SU-DHL-6 (cell line): ENCODE measurements around the gene SEBOX.

Experiments used
- H2AFZ ChIP-seq: fragments of 200-600 bp; sonication (generic); 2 replicates; pipeline ENCODE4 v1.6.1; 2014; ENCODE audit warnings: low read depth, mild to moderate bottlenecking, moderate library complexity, mixed read lengths, antibody characterized with exemption, low read length; ENCODE audit not compliant: severe bottlenecking
- H3F3A ChIP-seq: fragments of 200-600 bp; shearing (Covaris generic); 2 replicates; pipeline ENCODE4 v1.6.0; 2016; ENCODE audit warnings: antibody characterized with exemption, mild to moderate bottlenecking; ENCODE audit not compliant: insufficient read depth
- H3K27ac ChIP-seq: fragments of 200-600 bp; sonication (generic); 2 replicates; pipeline ENCODE4 v1.5.1; 2016; ENCODE audit warnings: low read depth, mild to moderate bottlenecking, low read length, moderate library complexity, mixed read lengths
- H3K27me3 ChIP-seq: fragments of 200-600 bp; sonication (generic), shearing (Covaris generic); 2 replicates; pipeline ENCODE4 v1.6.0; 2014; ENCODE audit warnings: mild to moderate bottlenecking, low read length
- H3K36me3 ChIP-seq: fragments of 200-600 bp; sonication (generic); 2 replicates; pipeline ENCODE4 v1.6.1; 2014; ENCODE audit warnings: mild to moderate bottlenecking, low read length, mixed read lengths
- H3K4me2 ChIP-seq: fragments of 300-600, 200-600 bp; shearing (Covaris generic), sonication (generic); 2 replicates; pipeline ENCODE4 v1.6.0; 2014; ENCODE audit warnings: low read length, low read depth, mild to moderate bottlenecking; ENCODE audit not compliant: poor library complexity, severe bottlenecking
- H3K4me3 ChIP-seq: fragments of 200-600 bp; sonication (generic); 2 replicates; pipeline ENCODE4 v1.5.1; 2014; ENCODE audit warnings: antibody characterized with exemption, low read length, mild to moderate bottlenecking, mixed read lengths; ENCODE audit not compliant: insufficient read depth, poor library complexity, severe bottlenecking
- H3K79me2 ChIP-seq: fragments of 200-600 bp; sonication (generic); 2 replicates; pipeline ENCODE4 v1.6.1; 2014; ENCODE audit warnings: mild to moderate bottlenecking, low read length, moderate library complexity; ENCODE audit not compliant: insufficient read depth
- H3K9ac ChIP-seq: fragments of 200-600 bp; sonication (generic); 2 replicates; pipeline ENCODE4 v1.7.0; 2014; ENCODE audit warnings: mild to moderate bottlenecking, low read length
- H3K9me2 ChIP-seq: fragments of 200-600 bp; sonication (generic); replicated peaks from 2 replicates; pipeline ENCODE4 v1.6.1; 2014; ENCODE audit warnings: low read length; ENCODE audit not compliant: insufficient read depth
- H3K9me3 ChIP-seq: fragments of 200-600 bp; sonication (generic); 2 replicates; pipeline ENCODE4 v1.6.1; 2014; ENCODE audit warnings: low read length, mixed read lengths; ENCODE audit not compliant: insufficient read depth
- H4K20me1 ChIP-seq: fragments of 200-600 bp; sonication (generic); 2 replicates; pipeline ENCODE4 v1.6.1; 2014; ENCODE audit warnings: low read depth, mild to moderate bottlenecking, antibody characterized with exemption, low read length, moderate library complexity, mixed read lengths
- EZH2phosphoT487 ChIP-seq: fragments of 200-600 bp; sonication (generic), shearing (Covaris generic); conservative IDR thresholded peaks from 2 replicates; pipeline ENCODE4 v1.6.1; 2018; ENCODE audit warnings: mild to moderate bottlenecking, antibody characterized with exemption, low read length, moderate library complexity, mixed read lengths
- TF ChIP-seq, protein P1 (sequence below): fragments of 200-600 bp; sonication (generic); IDR thresholded peaks from one replicate; pipeline ENCODE4 v1.5.1; 2017; ENCODE audit warnings: antibody characterized with exemption, mild to moderate bottlenecking, low read length, moderate library complexity; ENCODE audit not compliant: insufficient read depth, poor library complexity, severe bottlenecking

SEBOX gene

DNA sequence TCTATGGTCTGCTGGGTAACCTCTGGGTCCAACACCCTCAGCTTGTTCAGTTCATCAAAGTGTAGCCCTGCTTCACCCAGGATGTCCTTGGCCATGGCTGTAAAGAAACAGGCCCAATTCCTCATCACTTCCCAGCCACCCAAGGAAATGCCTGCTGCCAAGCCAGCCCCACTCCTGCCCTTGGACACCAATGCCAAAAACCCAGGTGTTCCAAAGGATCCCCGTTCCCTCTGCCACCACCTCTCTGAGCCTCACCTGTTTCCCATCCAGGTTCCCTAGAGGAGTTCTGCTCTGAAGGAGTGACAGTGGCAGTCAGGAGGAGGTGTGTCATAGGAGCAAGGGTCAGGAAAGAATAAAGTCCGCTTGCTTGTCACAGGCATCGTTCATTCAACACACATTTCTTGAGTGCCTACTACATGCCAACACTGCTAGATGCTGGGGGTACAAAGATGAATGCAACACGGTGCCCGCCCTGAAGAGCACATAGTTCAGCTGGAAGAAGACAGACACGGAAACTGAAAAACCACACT, 33.0 kb downstream of the SEBOX start:
- Histone ChIP-seq H4K20me1 (no peaks in the 10 kb centered on the region), H3K9me2 (no peaks in the 10 kb centered on the region), H3K79me2 (peaks cover 4% of the 10 kb centered on the region; the same call in 1 of the 2 replicates), H3K4me3 (no peak overlapping the region), H3K9ac (no peak overlapping the region), H2AFZ (no peak overlapping the region), H3K4me2 (no peak overlapping the region), H3K27ac (no peak overlapping the region), H3F3A (no peaks in the 10 kb centered on the region), H3K27me3 (no peaks in the 10 kb centered on the region), H3K36me3 (peaks cover 8% of the 10 kb centered on the region), H3K9me3 (no peaks in the 10 kb centered on the region)
- TF ChIP-seq EZH2phosphoT487, result no peak
- TF ChIP-seq, protein P1, sequence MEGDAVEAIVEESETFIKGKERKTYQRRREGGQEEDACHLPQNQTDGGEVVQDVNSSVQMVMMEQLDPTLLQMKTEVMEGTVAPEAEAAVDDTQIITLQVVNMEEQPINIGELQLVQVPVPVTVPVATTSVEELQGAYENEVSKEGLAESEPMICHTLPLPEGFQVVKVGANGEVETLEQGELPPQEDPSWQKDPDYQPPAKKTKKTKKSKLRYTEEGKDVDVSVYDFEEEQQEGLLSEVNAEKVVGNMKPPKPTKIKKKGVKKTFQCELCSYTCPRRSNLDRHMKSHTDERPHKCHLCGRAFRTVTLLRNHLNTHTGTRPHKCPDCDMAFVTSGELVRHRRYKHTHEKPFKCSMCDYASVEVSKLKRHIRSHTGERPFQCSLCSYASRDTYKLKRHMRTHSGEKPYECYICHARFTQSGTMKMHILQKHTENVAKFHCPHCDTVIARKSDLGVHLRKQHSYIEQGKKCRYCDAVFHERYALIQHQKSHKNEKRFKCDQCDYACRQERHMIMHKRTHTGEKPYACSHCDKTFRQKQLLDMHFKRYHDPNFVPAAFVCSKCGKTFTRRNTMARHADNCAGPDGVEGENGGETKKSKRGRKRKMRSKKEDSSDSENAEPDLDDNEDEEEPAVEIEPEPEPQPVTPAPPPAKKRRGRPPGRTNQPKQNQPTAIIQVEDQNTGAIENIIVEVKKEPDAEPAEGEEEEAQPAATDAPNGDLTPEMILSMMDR, result no peak

- H4K20me1 ChIP-seq, result 0 out of 2 replicates have a peak, but pooled peaks cover 3% of the 10 kb centered on the region
- H3K36me3 ChIP-seq, result peaks cover 12% of the 10 kb centered on the region
- H3K9me3 ChIP-seq, result no peaks in the 10 kb centered on the region
- H3K27ac ChIP-seq, result no peak overlapping the region
- no peak for TF ChIP-seq EZH2phosphoT487
- TF ChIP-seq, protein P1, result no peak
- H3K27me3 ChIP-seq, result no peaks in the 10 kb centered on the region
- H2AFZ ChIP-seq, result no peak overlapping the region
- no peak overlapping the region for H3K4me2 ChIP-seq
- H3K79me2 ChIP-seq, result peaks cover 3% of the 10 kb centered on the region; the same call in 1 of the 2 replicates
- no peaks in the 10 kb centered on the region for H3F3A ChIP-seq
- H3K4me3 ChIP-seq, result no peak overlapping the region
- no peaks in the 10 kb centered on the region for H3K9me2 ChIP-seq
- no peak overlapping the region for H3K9ac ChIP-seq
Measured at GRCh38 chr17:28330671-28331070, 34.3 kb downstream of the SEBOX start.

DNA sequence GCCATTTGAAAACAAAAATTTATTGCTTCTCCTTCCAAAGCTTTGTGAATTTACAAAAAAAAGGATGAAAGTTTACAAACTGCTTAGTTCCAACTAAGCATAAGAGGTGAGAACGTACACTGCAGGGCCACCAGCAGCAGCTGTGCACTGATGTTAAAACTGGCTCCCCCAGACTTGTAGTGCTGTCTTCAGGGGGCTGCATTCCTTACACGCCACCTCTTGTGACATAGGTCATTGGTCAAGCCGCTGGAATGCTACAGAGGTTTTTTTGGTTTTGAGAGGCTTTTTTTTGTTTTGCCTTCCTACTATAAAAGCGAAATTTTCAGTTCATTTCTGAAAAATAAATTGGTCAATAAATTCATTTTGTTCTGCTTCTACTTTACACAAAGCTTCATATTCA, 36.7 kb downstream of the SEBOX start:
- H3F3A ChIP-seq, result no peaks in the 10 kb centered on the region
- no peaks in the 10 kb centered on the region for H3K9me3 ChIP-seq
- no peak overlapping the region for H2AFZ ChIP-seq
- H3K4me2 ChIP-seq, result no peak overlapping the region
- H3K27me3 ChIP-seq, result no peaks in the 10 kb centered on the region
- TF ChIP-seq, protein P1, result no peak
- TF ChIP-seq EZH2phosphoT487, result no peak
- H3K79me2 ChIP-seq, result peaks cover 26% of the 10 kb centered on the region
- H3K4me3 ChIP-seq, result no peak overlapping the region
- no peak overlapping the region for H3K27ac ChIP-seq
- peaks cover 12% of the 10 kb centered on the region for H3K36me3 ChIP-seq
- H4K20me1 ChIP-seq, result 0 out of 2 replicates have a peak, but pooled peaks cover 7% of the 10 kb centered on the region
- H3K9me2 ChIP-seq, result no peaks in the 10 kb centered on the region
- H3K9ac ChIP-seq, result no peak overlapping the region
